Body of pancreas (tissue), 4 donors: ENCODE results near the gene MROH9.
A peak's percentile ranks its signal among the peaks of the same experiment; 100 is the strongest.

Source experiments
- POLR2A ChIP-seq, 3 donors: fragments of 450-650 bp; IDR thresholded peaks; one replicate each; pipeline ENCODE4 v1.6.1; 2016; ENCODE audit warnings: antibody characterized with exemption in 3 of 3, mild to moderate bottlenecking in 2 of 3
- TF ChIP-seq, protein P1 (sequence below), 7 experiments: fragments of 450-650 bp in 4 of 7; fragments of 200-600 bp in 3 of 7; sonication (generic) in 3 of 7; IDR thresholded peaks; one replicate each; pipeline ENCODE4 v1.5.1; 2016 to 2019; ENCODE audit warnings: antibody characterized with exemption in 7 of 7

DNA sequence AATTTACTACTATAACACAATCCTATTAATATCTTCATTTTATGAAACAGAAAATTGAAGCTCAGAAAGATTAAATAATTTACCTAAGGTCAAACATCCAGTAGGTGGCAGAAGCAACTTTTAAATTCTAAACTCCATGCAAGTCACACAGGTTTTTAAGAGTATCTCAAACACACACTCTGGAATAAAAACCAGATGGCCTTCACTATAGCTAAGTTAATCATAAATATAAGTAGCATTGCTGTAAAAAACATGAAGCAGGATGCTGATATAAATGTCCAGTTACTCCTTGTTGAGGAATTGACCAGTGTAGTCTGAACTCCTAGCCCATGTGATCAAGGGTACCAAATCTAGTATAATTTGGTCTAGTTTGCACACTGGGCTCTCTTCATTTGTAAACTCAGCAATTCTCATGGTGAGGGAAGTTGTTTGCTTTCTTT is 146.0 kb downstream of the MROH9 start:
- TF ChIP-seq, protein P1, sequence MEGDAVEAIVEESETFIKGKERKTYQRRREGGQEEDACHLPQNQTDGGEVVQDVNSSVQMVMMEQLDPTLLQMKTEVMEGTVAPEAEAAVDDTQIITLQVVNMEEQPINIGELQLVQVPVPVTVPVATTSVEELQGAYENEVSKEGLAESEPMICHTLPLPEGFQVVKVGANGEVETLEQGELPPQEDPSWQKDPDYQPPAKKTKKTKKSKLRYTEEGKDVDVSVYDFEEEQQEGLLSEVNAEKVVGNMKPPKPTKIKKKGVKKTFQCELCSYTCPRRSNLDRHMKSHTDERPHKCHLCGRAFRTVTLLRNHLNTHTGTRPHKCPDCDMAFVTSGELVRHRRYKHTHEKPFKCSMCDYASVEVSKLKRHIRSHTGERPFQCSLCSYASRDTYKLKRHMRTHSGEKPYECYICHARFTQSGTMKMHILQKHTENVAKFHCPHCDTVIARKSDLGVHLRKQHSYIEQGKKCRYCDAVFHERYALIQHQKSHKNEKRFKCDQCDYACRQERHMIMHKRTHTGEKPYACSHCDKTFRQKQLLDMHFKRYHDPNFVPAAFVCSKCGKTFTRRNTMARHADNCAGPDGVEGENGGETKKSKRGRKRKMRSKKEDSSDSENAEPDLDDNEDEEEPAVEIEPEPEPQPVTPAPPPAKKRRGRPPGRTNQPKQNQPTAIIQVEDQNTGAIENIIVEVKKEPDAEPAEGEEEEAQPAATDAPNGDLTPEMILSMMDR (IDR thresholded peaks at IDR 0.05), result peak; percentile 10 to 61 (median 48)
- TF ChIP-seq POLR2A (IDR thresholded peaks at IDR 0.05), result no peak
